ACHN (cell line): ENCODE data around the gene SRP72.
"Not testable (repeated sequence)": the region's sequence is repeated elsewhere in the genome, so short reads cannot be mapped to it uniquely, and the experiment has no call there.

ENCODE experiments used
- DNase-seq: peaks from one replicate; pipeline ENCODE4 v3.0.0-alpha.2; 2015
- in situ Hi-C: cut with HindIII; loops from 2 replicates; pipeline ENCODE4 v1.10.0; 2017; ENCODE audit warnings: low sequenced_read_pairs, low pct_ligation_motif_present, low pct_unique_long_range_greater_than_20kb

SRP72 gene

GRCh38 chr4:56467284-56468096 is at the start of gene SRP72:
Gene SRP72 (plus strand): TSS chr4:56467617. CDS start chr4:56467636, 19 bp downstream.
- in situ Hi-C loops: no loop called here
- peak; percentile 87 for DNase-seq

DNA sequence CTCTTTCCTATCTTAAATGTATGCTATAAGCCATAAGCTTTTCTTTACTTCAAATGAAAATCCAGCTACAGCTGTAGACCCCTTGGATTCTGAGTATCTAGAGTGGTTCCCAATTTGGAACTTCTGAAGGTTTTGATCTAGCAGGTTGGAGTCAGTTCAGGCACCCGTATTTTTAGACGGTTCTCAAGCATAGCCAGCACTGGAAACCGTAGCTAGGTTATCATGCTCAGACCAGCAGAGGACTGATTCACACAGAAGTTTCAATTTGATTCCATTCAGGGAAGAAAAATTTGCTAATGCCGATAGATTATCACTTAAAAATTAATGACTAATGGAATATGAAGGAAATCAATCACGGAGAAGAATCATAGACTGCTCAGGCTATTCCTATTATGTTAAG is 43.2 kb upstream of the SRP72 start:
- in situ Hi-C loops: no loop called here
- DNase-seq: no peak

GRCh38 chr4:56424697-56425514 is 42.5 kb upstream of the SRP72 start:
- no peak for DNase-seq
- in situ Hi-C loops: no loop called here

- in situ Hi-C loops: no loop called here
- DNase-seq: no peak
Observed at GRCh38 chr4:56425518-56425917, 41.9 kb upstream of the SRP72 start.

DNA sequence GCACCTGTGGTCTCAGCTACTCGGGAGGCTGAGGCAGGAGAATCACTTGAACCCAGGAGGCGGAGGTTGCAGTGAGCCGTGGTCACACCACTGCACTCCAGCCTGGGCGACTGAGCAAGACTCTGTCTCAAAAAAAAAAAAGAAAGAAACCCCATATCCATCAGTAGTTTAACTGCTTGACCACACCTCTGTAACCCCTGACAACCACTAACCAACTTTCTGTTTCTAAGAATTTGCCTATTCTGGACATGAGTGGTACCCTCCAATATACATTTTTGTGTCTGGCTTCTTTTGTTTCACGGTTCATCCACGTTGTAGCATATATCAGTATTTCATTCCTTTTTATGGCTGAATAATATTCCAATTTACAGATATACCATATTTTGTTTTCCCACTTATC is 41.1 kb upstream of the SRP72 start:
- DNase-seq: no peak
- in situ Hi-C loops: no loop called here

- no peak for DNase-seq
- in situ Hi-C loops: no loop called here
Observed at GRCh38 chr4:56427179-56427578, 40.2 kb upstream of the SRP72 start.

GRCh38 chr4:56430203-56430602 is 37.2 kb upstream of the SRP72 start:
- in situ Hi-C loops: no loop called here
- no peak for DNase-seq

- in situ Hi-C loops: no loop called here
Observed at GRCh38 chr4:56433280-56433679, 34.1 kb upstream of the SRP72 start.

GRCh38 chr4:56434599-56435139 is 32.7 kb upstream of the SRP72 start:
- DNase-seq: peak; percentile 74
- in situ Hi-C loops: no loop called here

More at GRCh38 chr4:56433280-56433679, 34.1 kb upstream of the SRP72 start:
- DNase-seq: no peak

GRCh38 chr4:56435140-56435926 is 32.1 kb upstream of the SRP72 start, which contains the start of gene PPAT:
Gene PPAT (minus strand): TSS chr4:56435615. CDS start chr4:56435477, 138 bp downstream.
- in situ Hi-C loops: no loop called here
- peak; percentile 95 for DNase-seq

DNA sequence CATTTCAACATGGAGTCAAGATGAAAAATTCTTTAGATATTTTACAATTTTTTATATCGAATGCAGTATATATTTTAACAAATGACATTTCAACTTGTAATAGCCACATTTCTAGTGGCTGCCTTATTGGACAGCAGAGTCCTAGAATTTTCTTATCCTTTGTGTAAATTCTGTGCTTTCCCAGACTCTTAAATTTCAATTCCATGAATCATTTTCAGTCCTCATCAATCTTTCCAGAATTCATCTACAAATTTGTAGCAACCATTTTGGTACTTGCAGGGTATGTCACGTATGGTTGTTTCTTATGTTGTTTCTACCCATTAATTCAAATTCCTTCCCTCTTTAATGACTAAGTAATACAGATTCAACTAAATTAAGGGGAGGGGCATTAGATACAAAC is 28.7 kb upstream of the SRP72 start:
- DNase-seq: no peak
- in situ Hi-C loops: no loop called here

- in situ Hi-C loops: no loop called here
- no peak for DNase-seq
Observed at GRCh38 chr4:56440983-56441382, 26.4 kb upstream of the SRP72 start.

GRCh38 chr4:56444719-56445118 is 22.7 kb upstream of the SRP72 start:
- in situ Hi-C loops: no loop called here
- no peak for DNase-seq

GRCh38 chr4:56445699-56446098 is 21.7 kb upstream of the SRP72 start:
- in situ Hi-C loops: no loop called here
- no peak for DNase-seq

- in situ Hi-C loops: no loop called here
- no peak for DNase-seq
Observed at GRCh38 chr4:56448301-56448700, 19.1 kb upstream of the SRP72 start.

DNA sequence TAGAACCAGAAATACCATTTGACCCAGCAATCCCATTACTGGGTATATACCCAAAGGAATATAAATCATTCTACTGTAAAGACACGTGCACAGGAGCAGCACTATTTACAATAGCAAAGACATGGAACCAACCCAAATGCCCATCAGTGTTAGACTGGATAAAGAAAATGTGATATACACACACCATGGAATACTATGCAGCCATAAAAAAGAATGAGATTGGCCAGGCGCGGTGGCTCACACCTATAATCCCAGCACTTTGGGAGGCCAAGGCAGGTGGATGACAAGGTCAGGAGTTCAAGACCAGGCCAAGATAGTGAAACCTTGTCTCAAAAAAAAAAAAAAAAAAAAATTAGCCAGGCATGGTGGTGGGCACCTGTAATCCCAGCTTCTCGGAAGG is 17.9 kb upstream of the SRP72 start:
- in situ Hi-C loops: not testable (repeated sequence)

DNA sequence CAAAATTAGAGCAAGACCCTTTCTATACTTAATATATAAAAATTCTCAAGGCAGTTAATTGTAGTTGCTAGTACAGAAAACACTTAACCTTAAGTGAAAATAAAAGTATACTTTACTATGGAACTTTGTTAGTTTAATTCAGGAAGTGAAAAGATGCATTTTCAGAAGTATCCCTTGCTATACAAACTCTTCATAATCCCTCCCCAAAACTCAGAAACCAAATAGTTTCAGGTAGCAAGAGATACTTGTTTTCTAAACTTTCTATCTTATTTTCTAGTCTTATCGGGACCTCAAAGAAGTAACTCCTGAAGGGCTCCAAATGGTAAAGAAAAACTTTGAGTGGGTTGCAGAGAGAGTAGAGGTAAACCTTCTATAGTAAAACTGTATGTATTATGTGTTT is 17.1 kb upstream of the SRP72 start:
- in situ Hi-C loops: no loop called here
- no peak for DNase-seq

More for the DNA sequence above, 17.9 kb upstream of the SRP72 start:
- not testable (repeated sequence) for DNase-seq

GRCh38 chr4:56460085-56460484 is 7.3 kb upstream of the SRP72 start:
- in situ Hi-C loops: no loop called here
- DNase-seq: no peak

GRCh38 chr4:56462157-56462556 is 5.3 kb upstream of the SRP72 start:
- in situ Hi-C loops: no loop called here
- no peak for DNase-seq
